HepG2 (cell line): Measurements from ENCODE around the gene RREB1. TPM values are rescaled to one million over a fixed set of nuclear protein-coding genes. Genes with fewer than 3 reads are reported as not detected.
A peak's percentile ranks its signal among the peaks of the same experiment; 100 is the strongest.

Experiments used
- CENPBD1 ChIP-seq: sonication (generic); formaldehyde crosslinking; IDR thresholded peaks from 2 replicates; pipeline ENCODE4 v1.8.0; 2022; ENCODE audit warnings: missing genetic modification reagents, low read depth, mild to moderate bottlenecking, borderline replicate concordance
- DBP ChIP-seq: sonication (generic); formaldehyde crosslinking; IDR thresholded peaks from 2 replicates; pipeline ENCODE4 v1.4.0; 2020; ENCODE audit warnings: missing genetic modification reagents; ENCODE audit errors: not compliant biosample characterization
- ETV5 ChIP-seq: IDR thresholded peaks from 2 replicates; pipeline ENCODE4 v1.6.1; 2018; ENCODE audit warnings: missing biosample characterization, missing genetic modification reagents, inconsistent platforms, borderline replicate concordance
- KLF9 ChIP-seq: IDR thresholded peaks from 2 replicates; pipeline ENCODE4 v1.6.1; 2016; ENCODE audit warnings: low read depth
- MXD4 ChIP-seq: IDR thresholded peaks from 2 replicates; pipeline ENCODE4 v1.6.1; 2016; ENCODE audit warnings: mild to moderate bottlenecking, missing biosample characterization, missing genetic modification reagents
- NCOA2 ChIP-seq: sonication (generic); formaldehyde crosslinking; IDR thresholded peaks from 2 replicates; pipeline ENCODE4 v1.8.0; 2022; ENCODE audit warnings: inconsistent platforms
- NFATC3 ChIP-seq: sonication (generic); formaldehyde crosslinking; IDR thresholded peaks from 2 replicates; pipeline ENCODE4 v1.5.1; 2020; ENCODE audit warnings: mild to moderate bottlenecking, missing genetic modification reagents
- NONO ChIP-seq, 2 experiments: fragments of 450-650 bp in 1 of 2; sonication (generic) in 1 of 2; formaldehyde crosslinking in 1 of 2; IDR thresholded peaks in 1 of 2; conservative IDR thresholded peaks in 1 of 2; 2 replicates each; pipeline versions ENCODE4 v1.6.1 to v1.8.0; 2017 to 2022; ENCODE audit warnings: mild to moderate bottlenecking in 1 of 2, missing genetic modification reagents in 1 of 2, moderate library complexity in 1 of 2
- POGK ChIP-seq: sonication (generic); formaldehyde crosslinking; conservative IDR thresholded peaks from 2 replicates; pipeline ENCODE4 v1.8.0; 2022; ENCODE audit warnings: mild to moderate bottlenecking, moderate library complexity, missing genetic modification reagents
- POLR2G ChIP-seq: fragments of 200-400 bp; formaldehyde crosslinking; IDR thresholded peaks from 2 replicates; pipeline ENCODE4 v1.6.1; 2018; ENCODE audit warnings: mild to moderate bottlenecking, low read depth, low read length, moderate library complexity
- PRDM4 ChIP-seq: sonication (generic); formaldehyde crosslinking; IDR thresholded peaks from 2 replicates; pipeline ENCODE4 v1.9.0; 2021; ENCODE audit warnings: missing genetic modification reagents, borderline replicate concordance
- RNF219 ChIP-seq: sonication (generic); formaldehyde crosslinking; IDR thresholded peaks from 2 replicates; pipeline ENCODE4 v1.5.0; 2020; ENCODE audit warnings: mild to moderate bottlenecking, missing genetic modification reagents
- SRY ChIP-seq: sonication (generic); formaldehyde crosslinking; IDR thresholded peaks from 2 replicates; pipeline ENCODE4 v1.8.0; 2022; ENCODE audit warnings: mild to moderate bottlenecking, missing genetic modification reagents
- YY1 ChIP-seq: IDR thresholded peaks from 2 replicates; pipeline ENCODE4 v1.6.1; 2011; ENCODE audit warnings: low read length, low read depth, moderate library complexity, mild to moderate bottlenecking; ENCODE audit not compliant: insufficient read depth, insufficient replicate concordance
- ZNF235 ChIP-seq: sonication (generic); formaldehyde crosslinking; IDR thresholded peaks from 2 replicates; pipeline ENCODE4 v1.8.1; 2023; ENCODE audit warnings: mild to moderate bottlenecking, missing genetic modification reagents, borderline replicate concordance
- ZNF652 ChIP-seq: IDR thresholded peaks from 2 replicates; pipeline ENCODE4 v1.6.1; 2016; ENCODE audit warnings: low read depth, borderline replicate concordance
- ZSCAN20 ChIP-seq: sonication (generic); formaldehyde crosslinking; IDR thresholded peaks from 2 replicates; pipeline ENCODE4 v1.4.0; 2020; ENCODE audit warnings: missing genetic modification reagents, mild to moderate bottlenecking, borderline replicate concordance
- ZSCAN31 ChIP-seq: sonication (generic); formaldehyde crosslinking; IDR thresholded peaks from 2 replicates; pipeline ENCODE4 v1.5.0; 2020; ENCODE audit warnings: low read depth, mild to moderate bottlenecking, missing genetic modification reagents
- ZSCAN5A ChIP-seq: sonication (generic); formaldehyde crosslinking; IDR thresholded peaks from 2 replicates; pipeline ENCODE4 v1.8.0; 2022; ENCODE audit warnings: mild to moderate bottlenecking, missing genetic modification reagents, borderline replicate concordance
- polyA plus RNA-seq, 8 experiments: library from polyadenylated mRNA; depleted of rRNA in 3 of 8; stranded (reverse) in 7 of 8; unstranded in 1 of 8; fragments of >200 nt; fragmentation: Illumina TruSeq in 4 of 8; extraction: Trizol in 4 of 8; gene quantifications; 2 replicates each; pipeline versions ENCODE4 v1.2.1 to v1.2.3, GENCODE V29; 2011 to 2016; ENCODE audit warnings: low read depth in 4 of 8, missing spikeins in 1 of 8, mixed read lengths in 1 of 8; ENCODE audit not compliant: insufficient read depth in 1 of 8
- total RNA-seq, 5 experiments: library from RNA; depleted of rRNA; stranded (reverse); fragments of >200 nt; fragmentation: Illumina TruSeq; extraction: Trizol; gene quantifications; 2 replicates each; pipeline ENCODE4 v1.2.3, GENCODE V29; 2016; ENCODE audit warnings: low read depth in 1 of 5

RREB1 gene
- total and polyA plus RNA-seq, 2 of the 13 experiments (the other 11 are each of a cell fraction or from before 2014, with no cell fraction given), result 6.1 to 23.2 TPM

- TF ChIP-seq NCOA2 (CRISPR knock-in tag) (peak; percentile 69), ZNF235 (CRISPR knock-in tag) (no peak), PRDM4 (CRISPR knock-in tag) (no peak), SRY (CRISPR knock-in tag) (no peak), KLF9 (no peak), ZSCAN31 (CRISPR knock-in tag) (no peak), YY1 (no peak), ZSCAN20 (CRISPR knock-in tag) (no peak), POLR2G (0 out of 2 replicates have a peak, but pooled peaks have one; percentile 41), RNF219 (CRISPR knock-in tag) (no peak), ZSCAN5A (CRISPR knock-in tag) (peak; percentile 54; the same call in 1 of the 2 replicates), ZNF652 (0 out of 2 replicates have a peak, but pooled peaks have one; percentile 42), NONO (IDR thresholded peaks at IDR 0.05) (no peak), NONO (CRISPR knock-in tag; conservative IDR thresholded peaks at IDR 0.05) (peak; percentile 75; the same call in 1 of the 2 replicates), CENPBD1 (CRISPR knock-in tag) (no peak), ETV5 (peak; percentile 32; the same call in 1 of the 2 replicates), NFATC3 (CRISPR knock-in tag) (no peak), POGK (CRISPR knock-in tag) (0 out of 2 replicates have a peak, but pooled peaks have one; percentile 62), MXD4 (CRISPR knock-in tag) (no peak), DBP (no peak)
Observed at GRCh38 chr6:7138921-7139358, 31.2 kb downstream of the RREB1 start (continued).
